Measurements from ENCODE around the gene OS9.

OS9 gene

GRCh38 chr12:57732726-57733593 is 39.0 kb downstream of the OS9 start:
- no peak for TF ChIP-seq POLR2A (IDR thresholded peaks at IDR 0.05; ENCODE audit: low read depth, low read length)
- FAIRE-seq: no peak
- no peak for DNase-seq (ENCODE audit: insufficient read length, low spot score)

DNA sequence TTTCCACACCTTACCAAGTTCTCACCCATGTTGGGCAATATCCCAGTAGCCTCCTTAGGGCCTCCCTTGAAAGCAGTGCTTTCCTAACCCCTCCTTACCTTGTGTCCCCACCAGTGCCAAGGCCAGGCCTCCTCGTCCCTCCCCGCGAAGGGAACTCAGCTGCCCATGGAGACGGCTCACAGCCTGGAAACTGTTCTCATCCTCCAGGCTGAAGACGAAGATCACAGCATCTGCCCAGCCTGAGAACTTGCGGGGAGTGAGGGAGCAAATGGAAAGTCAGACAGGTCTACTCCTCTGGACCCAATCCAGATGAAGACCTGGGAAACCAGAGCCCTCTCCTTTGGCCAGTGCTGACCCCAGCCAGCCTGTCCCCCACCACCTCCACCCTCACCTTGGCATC is 40.0 kb downstream of the OS9 start:
- TF ChIP-seq POLR2A (IDR thresholded peaks at IDR 0.05; ENCODE audit: low read depth, low read length): no peak
- DNase-seq (ENCODE audit: insufficient read length, low spot score): no peak
- FAIRE-seq: no peak

DNA sequence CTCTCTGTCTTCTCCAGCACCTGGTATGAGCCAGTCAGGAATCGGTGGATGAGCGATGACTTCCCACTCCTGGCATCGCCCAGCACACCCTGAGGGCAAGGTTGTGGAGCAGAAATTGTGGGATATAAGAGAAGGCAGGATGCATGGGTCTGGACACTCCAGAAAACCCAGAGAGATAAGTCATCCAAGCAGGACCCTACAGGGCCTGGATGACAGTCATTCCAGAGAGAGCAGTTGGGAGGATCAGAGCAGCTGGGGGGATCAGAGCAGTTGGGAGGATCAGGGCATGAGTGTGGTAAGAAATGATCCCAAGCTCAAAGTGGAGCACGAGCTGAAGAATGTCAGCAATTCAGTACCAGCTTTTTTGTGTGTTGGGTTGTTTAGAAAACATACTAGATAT is 40.7 kb downstream of the OS9 start:
- DNase-seq (ENCODE audit: insufficient read length, low spot score) (no peak), FAIRE-seq (no peak)
- no peak for TF ChIP-seq POLR2A (IDR thresholded peaks at IDR 0.05; ENCODE audit: low read depth, low read length)

- DNase-seq (ENCODE audit: insufficient read length, low spot score) (no peak), FAIRE-seq (no peak)
- no peak for TF ChIP-seq POLR2A (IDR thresholded peaks at IDR 0.05; ENCODE audit: low read depth, low read length)
Measured at GRCh38 chr12:57735198-57735855, 41.4 kb downstream of the OS9 start.

DNA sequence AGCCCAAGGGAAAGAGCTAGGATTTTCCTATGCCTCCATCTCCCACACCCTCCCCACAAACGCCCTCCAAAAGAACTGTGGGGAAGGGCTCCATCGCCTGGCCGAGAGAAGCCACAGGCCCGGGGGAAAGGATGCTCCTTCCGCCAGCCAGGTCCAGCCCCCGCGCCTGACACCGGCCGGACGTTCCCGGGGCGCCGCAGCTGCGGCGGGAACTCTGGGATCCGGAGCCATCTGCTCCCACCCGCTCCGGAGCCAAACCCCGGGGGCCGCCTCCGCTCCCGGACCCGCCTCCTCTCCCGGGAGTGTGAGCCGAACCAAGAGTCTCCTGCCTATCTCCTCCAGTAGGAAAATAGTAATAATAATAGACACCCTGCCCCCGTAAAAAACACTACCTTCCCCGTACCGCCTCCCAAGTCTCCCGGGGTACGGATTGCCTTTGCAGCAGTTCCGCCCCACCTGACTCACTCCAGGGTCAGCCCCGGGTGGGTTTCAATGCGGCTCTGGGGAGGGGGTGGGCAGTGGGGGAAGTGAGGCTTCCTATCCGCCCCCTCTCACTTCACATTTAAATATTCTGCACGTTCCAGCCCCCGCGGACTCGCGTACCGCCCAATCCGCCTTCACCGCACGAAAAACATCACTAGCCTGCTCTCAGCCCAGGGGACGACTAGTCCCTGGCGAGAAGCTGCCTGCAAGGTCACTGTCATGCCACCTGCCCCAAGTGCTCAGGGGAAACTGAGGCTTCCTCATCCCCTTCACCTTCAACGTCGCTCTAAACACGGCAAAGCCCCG is 42.2 kb downstream of the OS9 start:
- DNase-seq (ENCODE audit: insufficient read length, low spot score) (no peak), FAIRE-seq (no peak)
- no peak for TF ChIP-seq POLR2A (IDR thresholded peaks at IDR 0.05; ENCODE audit: low read depth, low read length)

GRCh38 chr12:57736741-57737466 is 43.0 kb downstream of the OS9 start:
- DNase-seq (ENCODE audit: insufficient read length, low spot score): no peak
- no peak for FAIRE-seq

DNA sequence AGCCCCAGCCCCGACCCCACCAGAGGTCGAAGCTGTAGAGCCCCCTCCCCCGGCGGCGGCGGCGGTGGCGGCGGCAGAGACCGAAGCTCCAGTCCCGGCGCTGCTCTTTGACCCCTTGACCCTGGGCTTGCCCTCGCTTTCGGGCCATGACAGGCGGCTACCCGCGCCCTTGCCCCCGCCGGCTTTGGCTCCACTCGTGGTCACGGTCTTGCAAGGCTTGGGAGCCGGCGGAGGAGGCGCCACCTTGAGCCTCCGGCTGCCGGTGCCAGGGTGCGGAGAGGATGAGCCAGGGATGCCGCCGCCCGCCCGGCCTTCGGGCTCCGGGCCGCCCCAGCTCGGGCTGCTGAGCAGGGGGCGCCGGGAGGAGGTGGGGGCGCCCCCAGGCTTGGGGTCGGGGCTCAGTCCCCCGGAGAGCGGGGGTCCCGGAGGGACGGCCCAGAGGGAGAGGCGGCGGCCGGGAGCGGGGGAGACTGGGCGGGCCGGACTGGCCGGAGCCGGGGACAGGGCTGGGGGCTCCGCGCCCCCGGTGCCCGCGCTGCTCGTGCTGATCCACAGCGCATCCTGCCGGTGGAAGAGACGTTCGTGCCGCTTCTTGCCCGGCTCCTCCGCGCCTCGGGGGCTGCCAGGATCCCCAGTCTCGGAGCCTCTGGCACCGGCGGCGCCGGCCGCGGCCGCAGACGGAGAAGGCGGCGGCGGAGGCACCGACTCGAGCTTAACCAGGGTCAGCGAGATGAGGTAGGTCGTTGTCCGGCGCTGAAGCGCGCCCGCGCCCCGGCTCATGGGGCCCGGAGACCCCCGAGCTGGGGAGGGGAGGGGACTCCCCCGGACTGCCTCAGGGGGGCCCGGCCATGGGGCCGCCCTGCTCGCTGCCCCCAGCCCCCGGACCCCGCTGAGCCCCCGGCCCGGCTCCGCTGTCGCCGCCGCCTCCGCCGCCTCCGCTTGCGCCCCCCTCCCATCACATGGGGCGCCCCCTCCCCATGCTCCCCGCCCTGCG is 43.8 kb downstream of the OS9 start:
- no peak for DNase-seq (ENCODE audit: insufficient read length, low spot score)
- no peak for FAIRE-seq
- no peak for TF ChIP-seq POLR2A (IDR thresholded peaks at IDR 0.05; ENCODE audit: low read depth, low read length)

More at GRCh38 chr12:57736741-57737466, 43.0 kb downstream of the OS9 start:
- TF ChIP-seq POLR2A (IDR thresholded peaks at IDR 0.05; ENCODE audit: low read depth, low read length): no peak

DNA sequence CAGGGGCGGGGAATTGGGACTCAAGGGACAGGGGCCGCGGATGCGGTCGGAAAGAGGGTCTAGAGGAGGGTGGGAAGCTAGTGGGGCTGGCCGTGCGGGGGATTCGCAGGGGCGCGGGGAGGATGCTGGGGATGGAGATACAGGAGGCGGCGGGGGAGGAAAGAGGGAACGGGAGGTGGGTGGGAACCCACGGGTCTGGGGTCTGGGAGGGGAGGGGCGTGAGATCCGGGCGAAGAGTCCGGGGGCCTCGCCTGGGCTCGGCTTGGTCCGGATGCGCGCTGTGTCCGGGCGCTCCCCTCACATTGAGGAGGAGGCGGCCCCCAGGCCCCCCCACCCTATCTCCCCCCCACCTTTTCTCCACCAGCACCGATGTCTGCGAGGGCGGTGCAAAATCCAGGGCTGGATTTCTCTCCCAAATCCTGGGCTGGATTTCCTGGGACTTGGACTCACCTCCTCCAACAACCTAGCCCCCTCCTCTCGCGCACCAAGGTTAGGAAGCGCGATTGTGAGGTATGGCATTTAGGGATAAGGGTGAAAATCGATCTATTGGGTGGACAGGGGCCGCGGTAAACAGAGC is 44.8 kb downstream of the OS9 start, which contains the start of gene AGAP2:
AGAP2 (minus strand) TSS at position 82 of the 577 bp plus-strand sequence. CDS start 496 bp downstream, outside the sequence.
- TF ChIP-seq POLR2A (IDR thresholded peaks at IDR 0.05; ENCODE audit: low read depth, low read length): no peak
- FAIRE-seq (no peak), DNase-seq (ENCODE audit: insufficient read length, low spot score) (no peak)

DNA sequence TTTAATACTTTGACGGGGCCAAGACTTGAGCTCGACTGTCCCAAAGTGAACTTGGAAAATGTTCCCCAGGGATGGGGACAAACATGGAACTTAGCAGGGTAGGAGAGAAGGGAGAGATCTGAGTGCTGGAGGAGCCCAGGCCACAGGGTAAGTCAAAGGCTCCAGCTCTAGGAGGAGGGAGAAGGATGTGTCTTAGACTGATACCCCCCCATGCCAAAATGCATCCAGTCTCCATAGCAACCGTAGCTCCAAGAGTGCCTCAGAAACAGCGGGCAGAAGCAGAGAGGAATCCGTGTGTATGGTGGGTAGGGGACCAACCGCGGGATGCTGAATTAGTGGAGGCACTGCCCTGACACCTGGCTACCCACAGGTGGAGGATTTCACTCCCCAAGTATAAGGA is 45.5 kb downstream of the OS9 start:
- FAIRE-seq: no peak
- DNase-seq (ENCODE audit: insufficient read length, low spot score): no peak
- TF ChIP-seq POLR2A (IDR thresholded peaks at IDR 0.05; ENCODE audit: low read depth, low read length): no peak

GRCh38 chr12:57739914-57740538 is 46.1 kb downstream of the OS9 start:
- FAIRE-seq: no peak
- no peak for DNase-seq (ENCODE audit: insufficient read length, low spot score)
- TF ChIP-seq POLR2A (IDR thresholded peaks at IDR 0.05; ENCODE audit: low read depth, low read length): no peak

DNA sequence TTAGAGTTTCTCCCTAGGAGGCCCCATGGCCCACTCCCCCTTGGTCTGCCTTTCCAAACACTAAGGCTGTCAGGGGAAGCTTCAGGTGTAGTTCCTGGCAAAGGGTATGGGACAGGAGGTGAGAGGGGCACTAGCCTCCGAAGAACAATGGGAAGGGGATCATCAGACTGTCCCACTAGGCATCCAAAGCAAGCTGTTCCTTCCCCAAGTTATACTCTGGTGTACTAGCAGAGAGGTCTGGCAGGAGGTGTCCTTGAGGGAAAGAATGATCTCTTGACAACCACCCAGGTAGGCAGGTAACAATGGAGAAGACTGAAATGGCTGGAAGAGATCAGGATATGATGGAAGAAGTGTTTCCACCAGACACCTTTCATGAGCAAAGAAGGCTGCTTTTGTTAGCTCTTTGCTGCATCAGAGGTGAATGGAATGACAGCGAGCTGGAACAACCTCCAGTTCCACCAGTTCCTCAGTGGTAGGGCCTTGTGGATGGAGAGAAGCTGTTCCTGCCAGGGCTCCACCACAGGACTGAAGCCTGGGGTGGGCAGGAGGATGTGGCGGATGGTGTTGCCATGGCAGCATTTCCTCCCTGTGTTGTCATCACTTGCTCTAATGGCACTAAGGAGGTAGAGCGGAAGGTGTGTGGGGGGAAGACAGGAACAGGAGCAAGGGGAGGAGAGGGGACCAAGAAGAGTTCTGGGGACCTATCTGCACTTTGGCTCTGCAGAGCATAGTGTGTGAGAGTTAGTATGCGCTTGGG is 46.9 kb downstream of the OS9 start:
- DNase-seq (ENCODE audit: insufficient read length, low spot score): no peak
- TF ChIP-seq POLR2A (IDR thresholded peaks at IDR 0.05; ENCODE audit: low read depth, low read length): no peak
- no peak for FAIRE-seq
